ENCODE measurements around the gene MPHOSPH10.

The MPHOSPH10 gene

GRCh38 chr2:71186973-71187372 is 56.5 kb downstream of the MPHOSPH10 start:
- Histone ChIP-seq H4K20me1 (ENCODE audit: insufficient read depth, low read length) (no peaks in the 10 kb centered on the region), H2AFZ (ENCODE audit: low read depth, low read length) (no peak overlapping the region), H3K79me2 (ENCODE audit: insufficient read depth, low read length) (no peaks in the 10 kb centered on the region), H3K27ac (ENCODE audit: low read length) (no peak overlapping the region), H3K4me2 (ENCODE audit: insufficient read depth, low read length) (no peak overlapping the region), H3K27me3 (ENCODE audit: insufficient read depth, low read length, poor library complexity) (peaks cover 16% of the 10 kb centered on the region), H3K36me3 (ENCODE audit: insufficient read depth, low read length) (no peaks in the 10 kb centered on the region), H3K9me3 (ENCODE audit: insufficient read depth, low read length, severe bottlenecking) (no peaks in the 10 kb centered on the region), H3K4me1 (ENCODE audit: insufficient read depth, low read length) (no peaks in the 10 kb centered on the region), H3K4me3 (ENCODE audit: low read depth in 1 of 2, low read length in 2 of 2) (no peak overlapping the region), H3K9ac (ENCODE audit: low read depth, low read length) (no peak overlapping the region)
- TF ChIP-seq CTCF (IDR thresholded peaks at IDR 0.05; ENCODE audit: borderline replicate concordance, extremely low read depth, low read length, poor library complexity, severe bottlenecking) = no peak
- TF ChIP-seq EZH2 (IDR thresholded peaks at IDR 0.05; ENCODE audit: borderline replicate concordance, low read depth, low read length, severe bottlenecking) = no peak
- ATAC-seq (ENCODE audit: insufficient read depth, low read depth) (no peak), DNase-seq (no peak)

- ATAC-seq (ENCODE audit: insufficient read depth, low read depth) (no peak), DNase-seq (no peak)
- Histone ChIP-seq H3K4me2 (ENCODE audit: insufficient read depth, low read length) (no peak overlapping the region), H3K27me3 (ENCODE audit: insufficient read depth, low read length, poor library complexity) (peaks cover 16% of the 10 kb centered on the region), H4K20me1 (ENCODE audit: insufficient read depth, low read length) (no peaks in the 10 kb centered on the region), H3K4me3 (ENCODE audit: low read depth in 1 of 2, low read length in 2 of 2) (no peak overlapping the region), H3K36me3 (ENCODE audit: insufficient read depth, low read length) (no peaks in the 10 kb centered on the region), H3K4me1 (ENCODE audit: insufficient read depth, low read length) (no peaks in the 10 kb centered on the region), H2AFZ (ENCODE audit: low read depth, low read length) (no peak overlapping the region), H3K9ac (ENCODE audit: low read depth, low read length) (no peak overlapping the region), H3K9me3 (ENCODE audit: insufficient read depth, low read length, severe bottlenecking) (no peaks in the 10 kb centered on the region), H3K79me2 (ENCODE audit: insufficient read depth, low read length) (no peaks in the 10 kb centered on the region), H3K27ac (ENCODE audit: low read length) (no peak overlapping the region)
- TF ChIP-seq EZH2 (IDR thresholded peaks at IDR 0.05; ENCODE audit: borderline replicate concordance, low read depth, low read length, severe bottlenecking) (no peak), CTCF (IDR thresholded peaks at IDR 0.05; ENCODE audit: borderline replicate concordance, extremely low read depth, low read length, poor library complexity, severe bottlenecking) (no peak)
These were observed 57.2 kb downstream of the MPHOSPH10 start for GRCh38 chr2:71187589-71187988.

- Histone ChIP-seq H3K27me3 (ENCODE audit: insufficient read depth, low read length, poor library complexity) (peaks cover 16% of the 10 kb centered on the region), H3K36me3 (ENCODE audit: insufficient read depth, low read length) (no peaks in the 10 kb centered on the region)
- no peak for ATAC-seq (ENCODE audit: insufficient read depth, low read depth)
These were observed 60.5 kb downstream of the MPHOSPH10 start for GRCh38 chr2:71190656-71191569.

More at GRCh38 chr2:71190656-71191569, 60.5 kb downstream of the MPHOSPH10 start:
- Histone ChIP-seq H4K20me1 (ENCODE audit: insufficient read depth, low read length) (no peaks in the 10 kb centered on the region), H3K9me3 (ENCODE audit: insufficient read depth, low read length, severe bottlenecking) (no peaks in the 10 kb centered on the region), H3K4me3 (ENCODE audit: low read depth in 1 of 2, low read length in 2 of 2) (no peak overlapping the region), H3K4me1 (ENCODE audit: insufficient read depth, low read length) (no peaks in the 10 kb centered on the region), H3K9ac (ENCODE audit: low read depth, low read length) (no peak overlapping the region), H3K79me2 (ENCODE audit: insufficient read depth, low read length) (no peaks in the 10 kb centered on the region), H3K4me2 (ENCODE audit: insufficient read depth, low read length) (no peak overlapping the region), H3K27ac (ENCODE audit: low read length) (no peak overlapping the region), H2AFZ (ENCODE audit: low read depth, low read length) (no peak overlapping the region)
- no peak for DNase-seq
- TF ChIP-seq CTCF (IDR thresholded peaks at IDR 0.05; ENCODE audit: borderline replicate concordance, extremely low read depth, low read length, poor library complexity, severe bottlenecking) (peak; percentile 34), EZH2 (IDR thresholded peaks at IDR 0.05; ENCODE audit: borderline replicate concordance, low read depth, low read length, severe bottlenecking) (no peak)

Measured in DND-41 (cell line).